ENCODE data around the gene EPN3.

DNA sequence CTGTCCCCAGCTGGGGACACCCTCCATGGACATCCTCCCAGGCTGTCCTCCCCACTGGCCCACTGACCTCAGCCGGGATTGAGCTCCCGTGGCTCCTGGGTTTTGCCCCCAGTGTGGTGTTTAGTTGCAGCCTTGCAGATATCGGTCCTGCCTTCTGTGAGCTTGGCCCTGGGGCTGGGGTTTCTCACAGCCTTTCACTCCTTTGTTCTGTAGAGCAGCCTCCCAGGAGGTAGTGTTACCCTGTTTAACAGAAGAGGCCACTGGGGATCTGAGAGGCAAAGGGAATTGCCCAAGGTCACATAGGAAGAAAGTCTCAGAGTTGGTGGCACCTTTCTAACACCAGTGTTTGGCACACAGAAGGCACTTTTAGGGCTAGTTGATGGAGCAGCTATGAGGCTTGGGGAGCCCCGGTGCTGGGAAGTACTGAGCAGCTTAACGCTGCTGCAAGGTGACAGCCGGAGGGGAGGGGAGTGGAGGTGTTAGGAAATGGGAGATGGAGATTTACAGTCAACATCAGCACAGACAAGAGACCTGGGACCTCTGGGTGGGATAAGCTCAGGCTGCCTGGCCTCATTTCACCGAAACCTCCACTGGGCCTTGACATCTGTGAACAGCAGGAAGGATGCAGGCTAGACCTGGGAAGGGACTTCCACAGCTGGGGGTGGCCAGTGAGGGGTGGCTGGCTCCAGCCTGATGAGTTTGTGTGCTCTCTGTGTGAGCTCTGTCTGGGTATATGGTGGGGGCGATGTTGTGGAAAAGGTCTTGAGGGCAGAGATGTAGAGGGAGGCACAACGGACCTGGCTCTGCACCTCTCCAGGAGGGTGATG, 54.1 kb downstream of the EPN3 start:
- TF ChIP-seq EP300 (IDR thresholded peaks at IDR 0.05) (no peak), POLR2AphosphoS5 (IDR thresholded peaks at IDR 0.05) (no peak), POLR2A (IDR thresholded peaks at IDR 0.05) (no peak)
- TF ChIP-seq, protein P1, sequence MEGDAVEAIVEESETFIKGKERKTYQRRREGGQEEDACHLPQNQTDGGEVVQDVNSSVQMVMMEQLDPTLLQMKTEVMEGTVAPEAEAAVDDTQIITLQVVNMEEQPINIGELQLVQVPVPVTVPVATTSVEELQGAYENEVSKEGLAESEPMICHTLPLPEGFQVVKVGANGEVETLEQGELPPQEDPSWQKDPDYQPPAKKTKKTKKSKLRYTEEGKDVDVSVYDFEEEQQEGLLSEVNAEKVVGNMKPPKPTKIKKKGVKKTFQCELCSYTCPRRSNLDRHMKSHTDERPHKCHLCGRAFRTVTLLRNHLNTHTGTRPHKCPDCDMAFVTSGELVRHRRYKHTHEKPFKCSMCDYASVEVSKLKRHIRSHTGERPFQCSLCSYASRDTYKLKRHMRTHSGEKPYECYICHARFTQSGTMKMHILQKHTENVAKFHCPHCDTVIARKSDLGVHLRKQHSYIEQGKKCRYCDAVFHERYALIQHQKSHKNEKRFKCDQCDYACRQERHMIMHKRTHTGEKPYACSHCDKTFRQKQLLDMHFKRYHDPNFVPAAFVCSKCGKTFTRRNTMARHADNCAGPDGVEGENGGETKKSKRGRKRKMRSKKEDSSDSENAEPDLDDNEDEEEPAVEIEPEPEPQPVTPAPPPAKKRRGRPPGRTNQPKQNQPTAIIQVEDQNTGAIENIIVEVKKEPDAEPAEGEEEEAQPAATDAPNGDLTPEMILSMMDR (IDR thresholded peaks at IDR 0.05): no peak

Data from suprapubic skin (tissue), 4 donors.